ENCODE results near the gene SHISA5. TPM values are rescaled to one million over a fixed set of nuclear protein-coding genes. Genes with fewer than 3 reads are reported as not detected.

Gene SHISA5
- total and polyA plus RNA-seq, 10 of the 15 experiments (the other 5 are each of a cell fraction or from before 2014, with no cell fraction given): 17.1 to 148 (median 67.3) TPM

DNA sequence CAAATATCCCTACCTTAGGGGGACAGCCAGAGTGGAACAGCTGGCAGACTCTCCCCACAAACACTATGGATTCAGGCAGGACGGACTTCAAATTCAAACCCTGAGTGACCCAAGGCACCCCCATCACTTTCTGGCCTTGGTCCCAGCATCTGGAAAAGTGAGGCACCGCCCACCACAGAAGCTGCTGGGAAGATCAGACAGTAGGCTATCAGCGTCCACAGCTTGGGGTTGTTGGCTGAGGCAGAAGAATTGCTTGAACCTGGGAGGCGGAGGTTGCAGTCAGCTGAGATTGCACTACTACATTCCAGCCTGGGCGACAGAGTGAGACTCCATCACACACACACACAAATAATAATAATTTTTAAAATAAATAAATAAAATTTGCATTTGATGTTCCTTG is 44.2 kb upstream of the SHISA5 start (continued):
- no peak for TF ChIP-seq PRDM15 (CRISPR knock-in tag; IDR thresholded peaks at IDR 0.05)
- no peak for TF ChIP-seq LARP7 (IDR thresholded peaks at IDR 0.05)
- TF ChIP-seq CEBPZ (IDR thresholded peaks at IDR 0.05; ENCODE audit: low read depth, low read length): no peak
- TF ChIP-seq, protein P1, sequence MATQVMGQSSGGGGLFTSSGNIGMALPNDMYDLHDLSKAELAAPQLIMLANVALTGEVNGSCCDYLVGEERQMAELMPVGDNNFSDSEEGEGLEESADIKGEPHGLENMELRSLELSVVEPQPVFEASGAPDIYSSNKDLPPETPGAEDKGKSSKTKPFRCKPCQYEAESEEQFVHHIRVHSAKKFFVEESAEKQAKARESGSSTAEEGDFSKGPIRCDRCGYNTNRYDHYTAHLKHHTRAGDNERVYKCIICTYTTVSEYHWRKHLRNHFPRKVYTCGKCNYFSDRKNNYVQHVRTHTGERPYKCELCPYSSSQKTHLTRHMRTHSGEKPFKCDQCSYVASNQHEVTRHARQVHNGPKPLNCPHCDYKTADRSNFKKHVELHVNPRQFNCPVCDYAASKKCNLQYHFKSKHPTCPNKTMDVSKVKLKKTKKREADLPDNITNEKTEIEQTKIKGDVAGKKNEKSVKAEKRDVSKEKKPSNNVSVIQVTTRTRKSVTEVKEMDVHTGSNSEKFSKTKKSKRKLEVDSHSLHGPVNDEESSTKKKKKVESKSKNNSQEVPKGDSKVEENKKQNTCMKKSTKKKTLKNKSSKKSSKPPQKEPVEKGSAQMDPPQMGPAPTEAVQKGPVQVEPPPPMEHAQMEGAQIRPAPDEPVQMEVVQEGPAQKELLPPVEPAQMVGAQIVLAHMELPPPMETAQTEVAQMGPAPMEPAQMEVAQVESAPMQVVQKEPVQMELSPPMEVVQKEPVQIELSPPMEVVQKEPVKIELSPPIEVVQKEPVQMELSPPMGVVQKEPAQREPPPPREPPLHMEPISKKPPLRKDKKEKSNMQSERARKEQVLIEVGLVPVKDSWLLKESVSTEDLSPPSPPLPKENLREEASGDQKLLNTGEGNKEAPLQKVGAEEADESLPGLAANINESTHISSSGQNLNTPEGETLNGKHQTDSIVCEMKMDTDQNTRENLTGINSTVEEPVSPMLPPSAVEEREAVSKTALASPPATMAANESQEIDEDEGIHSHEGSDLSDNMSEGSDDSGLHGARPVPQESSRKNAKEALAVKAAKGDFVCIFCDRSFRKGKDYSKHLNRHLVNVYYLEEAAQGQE (IDR thresholded peaks at IDR 0.05; ENCODE audit: low read depth, low read length): no peak
- TF ChIP-seq SPI1 (IDR thresholded peaks at IDR 0.05; ENCODE audit: borderline replicate concordance, insufficient read depth, low read depth, low read length): no peak
- TF ChIP-seq MYC (IDR thresholded peaks at IDR 0.05; ENCODE audit: insufficient read depth, insufficient read length, insufficient replicate concordance, low read length, severe bottlenecking): no peak
- TF ChIP-seq, protein P2, sequence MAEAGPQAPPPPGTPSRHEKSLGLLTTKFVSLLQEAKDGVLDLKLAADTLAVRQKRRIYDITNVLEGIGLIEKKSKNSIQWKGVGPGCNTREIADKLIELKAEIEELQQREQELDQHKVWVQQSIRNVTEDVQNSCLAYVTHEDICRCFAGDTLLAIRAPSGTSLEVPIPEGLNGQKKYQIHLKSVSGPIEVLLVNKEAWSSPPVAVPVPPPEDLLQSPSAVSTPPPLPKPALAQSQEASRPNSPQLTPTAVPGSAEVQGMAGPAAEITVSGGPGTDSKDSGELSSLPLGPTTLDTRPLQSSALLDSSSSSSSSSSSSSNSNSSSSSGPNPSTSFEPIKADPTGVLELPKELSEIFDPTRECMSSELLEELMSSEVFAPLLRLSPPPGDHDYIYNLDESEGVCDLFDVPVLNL (IDR thresholded peaks at IDR 0.05; ENCODE audit: low read depth, low read length): no peak
- no peak for TF ChIP-seq ZNF384 (IDR thresholded peaks at IDR 0.05; ENCODE audit: borderline replicate concordance, low read depth, low read length)
- TF ChIP-seq CEBPB (IDR thresholded peaks at IDR 0.05; ENCODE audit: borderline replicate concordance in 1 of 2, low read depth in 2 of 2, low read length in 2 of 2): no peak
